Esophagus squamous epithelium (tissue), 5 donors: Measurements from ENCODE around the gene MEGF6. TPM values are rescaled to one million over a fixed set of nuclear protein-coding genes. Genes with fewer than 3 reads are reported as not detected.

Experiments used
- DNase-seq: peaks from one replicate; lab custom pipeline; 2025; lab: John Stamatoyannopoulos, UW
- H3K27ac ChIP-seq, 4 donors: fragments of 200-600 bp; sonication (generic); one replicate each; pipeline ENCODE4 v1.5.1; 2016 to 2019; ENCODE audit warnings: mild to moderate bottlenecking in 1 of 4
- H3K27me3 ChIP-seq, 4 donors: fragments of 200-600 bp; sonication (generic); 1 replicate in 3 of 4; 2 replicates in 1 of 4; pipeline versions ENCODE4 v1.5.1 to v1.6.0; 2017 to 2021; ENCODE audit warnings: antibody characterized with exemption in 1 of 4
- H3K36me3 ChIP-seq, 3 donors: fragments of 200-600 bp; sonication (generic); one replicate each; pipeline ENCODE4 v1.5.1; 2016 to 2019
- H3K4me1 ChIP-seq, 3 donors: fragments of 200-600 bp; sonication (generic); one replicate each; pipeline ENCODE4 v1.5.1; 2017 to 2019
- H3K4me3 ChIP-seq, 4 donors: fragments of 200-600 bp; sonication (generic); 1 replicate in 3 of 4; 2 replicates in 1 of 4; pipeline ENCODE4 v1.5.1; 2016 to 2019; ENCODE audit warnings: mild to moderate bottlenecking in 2 of 4, moderate library complexity in 1 of 4
- H3K9me3 ChIP-seq, 3 donors: fragments of 200-600 bp; sonication (generic); one replicate each; pipeline ENCODE4 v1.5.1; 2016 to 2019
- POLR2A ChIP-seq, 4 donors: fragments of 450-650 bp; IDR thresholded peaks; one replicate each; pipeline ENCODE4 v1.6.1; 2017; ENCODE audit warnings: antibody characterized with exemption in 4 of 4, mild to moderate bottlenecking in 4 of 4, moderate library complexity in 3 of 4
- WGBS, 2 donors: methylation state at CpG; one replicate each; pipeline ENCODE4 v1.1.5; 2018; 5-methylcytosine and 5-hydroxymethylcytosine counted together
- intact Hi-C: fragments of 100-400 bp; cut with DNase I; formaldehyde crosslinking; loops from one replicate; pipeline ENCODE4 v1.15.0; 2022
- total RNA-seq, 4 donors: library from RNA; depleted of rRNA; stranded (reverse); fragments of >200 nt; gene quantifications; one replicate each; pipeline ENCODE4 v1.1.0, GENCODE V29; 2016
- TF ChIP-seq, protein P1 (sequence below), 6 experiments: fragments of 450-650 bp in 4 of 6; fragments of 200-600 bp in 2 of 6; sonication (generic) in 2 of 6; IDR thresholded peaks; one replicate each; pipeline ENCODE4 v1.5.1; 2016 to 2019; ENCODE audit warnings: antibody characterized with exemption in 6 of 6, mild to moderate bottlenecking in 4 of 6, moderate library complexity in 4 of 6
- donor health status: DM: yes; HTN: yes; CAD: no.

Gene MEGF6
- total RNA-seq, 4 donors from 2014 or later = 8.8 to 27.1 (median 16.8) TPM

DNA sequence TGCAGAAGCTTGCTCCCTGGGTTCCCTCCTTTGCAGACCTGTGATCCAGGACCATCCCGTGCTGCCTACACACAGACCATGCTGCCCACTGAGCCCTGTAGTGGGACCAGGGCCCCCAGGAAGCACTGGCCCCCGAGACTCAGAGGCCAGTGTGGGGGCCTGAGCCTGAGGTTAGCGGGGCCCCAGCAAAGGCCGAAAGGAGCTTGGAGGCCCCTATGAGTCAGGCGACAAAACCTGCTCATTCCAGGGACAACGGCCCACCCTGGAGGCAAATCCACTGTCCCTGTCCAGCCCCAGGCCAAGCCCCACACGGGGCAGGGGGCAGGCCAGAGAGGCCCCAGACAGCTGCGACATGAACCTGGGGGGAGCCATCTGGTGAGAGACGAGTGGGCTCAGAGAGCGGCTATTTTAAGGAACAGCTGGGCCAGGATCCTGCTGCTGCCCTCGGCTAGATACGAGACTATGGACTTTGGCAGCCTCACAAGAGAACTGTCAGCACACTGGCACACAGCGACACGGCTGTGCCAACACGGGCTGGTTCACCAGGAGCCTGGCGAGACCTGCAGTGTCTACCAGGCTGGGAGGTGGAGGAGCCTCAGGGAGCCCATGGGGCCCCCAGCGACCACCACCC, 82.1 kb downstream of the MEGF6 start:
- Histone ChIP-seq H3K4me3 (peak overlapping the region in 3 of 4 donors; percentile 53 to 88 (median 65)), H3K4me1 (peaks cover 32 to 76% (median 32%) of the 10 kb centered on the region in 3 donors), H3K36me3 (peaks cover 0 to under 1% (median 0%) of the 10 kb centered on the region in 3 donors), H3K27me3 (no peaks in the 10 kb centered on the region), H3K9me3 (no peaks in the 10 kb centered on the region), H3K27ac (peak overlapping the region in 2 of 4 donors; percentile 79 to 95)
- no peak for DNase-seq
- intact Hi-C loops = no loop called here
- TF ChIP-seq, protein P1, sequence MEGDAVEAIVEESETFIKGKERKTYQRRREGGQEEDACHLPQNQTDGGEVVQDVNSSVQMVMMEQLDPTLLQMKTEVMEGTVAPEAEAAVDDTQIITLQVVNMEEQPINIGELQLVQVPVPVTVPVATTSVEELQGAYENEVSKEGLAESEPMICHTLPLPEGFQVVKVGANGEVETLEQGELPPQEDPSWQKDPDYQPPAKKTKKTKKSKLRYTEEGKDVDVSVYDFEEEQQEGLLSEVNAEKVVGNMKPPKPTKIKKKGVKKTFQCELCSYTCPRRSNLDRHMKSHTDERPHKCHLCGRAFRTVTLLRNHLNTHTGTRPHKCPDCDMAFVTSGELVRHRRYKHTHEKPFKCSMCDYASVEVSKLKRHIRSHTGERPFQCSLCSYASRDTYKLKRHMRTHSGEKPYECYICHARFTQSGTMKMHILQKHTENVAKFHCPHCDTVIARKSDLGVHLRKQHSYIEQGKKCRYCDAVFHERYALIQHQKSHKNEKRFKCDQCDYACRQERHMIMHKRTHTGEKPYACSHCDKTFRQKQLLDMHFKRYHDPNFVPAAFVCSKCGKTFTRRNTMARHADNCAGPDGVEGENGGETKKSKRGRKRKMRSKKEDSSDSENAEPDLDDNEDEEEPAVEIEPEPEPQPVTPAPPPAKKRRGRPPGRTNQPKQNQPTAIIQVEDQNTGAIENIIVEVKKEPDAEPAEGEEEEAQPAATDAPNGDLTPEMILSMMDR (IDR thresholded peaks at IDR 0.05) = no peak
- no peak for TF ChIP-seq POLR2A (IDR thresholded peaks at IDR 0.05)
- 38 to 40% methylated on average over 3 to 9 of the region's 17 CpGs for WGBS, 2 donors

GRCh38 chr1:3527774-3528173, 83.5 kb downstream of the MEGF6 start:
- DNase-seq = no peak
- WGBS, 2 donors = 86% methylated on average over 7 of the region's 12 CpGs; no CpG with 5 or more reads in 1 of the 2 donors
- no peaks in the 10 kb centered on the region for H3K27me3 ChIP-seq
- no peak for TF ChIP-seq POLR2A (IDR thresholded peaks at IDR 0.05)
- TF ChIP-seq, protein P1 (IDR thresholded peaks at IDR 0.05) = no peak
- no peak overlapping the region for H3K27ac ChIP-seq
- no peak overlapping the region for H3K4me3 ChIP-seq
- peaks cover 30 to 62% (median 32%) of the 10 kb centered on the region in 3 donors for H3K4me1 ChIP-seq
- intact Hi-C loops = no loop called here
- H3K9me3 ChIP-seq = no peaks in the 10 kb centered on the region
- peaks cover 0 to 15% (median 0%) of the 10 kb centered on the region in 3 donors for H3K36me3 ChIP-seq

DNA sequence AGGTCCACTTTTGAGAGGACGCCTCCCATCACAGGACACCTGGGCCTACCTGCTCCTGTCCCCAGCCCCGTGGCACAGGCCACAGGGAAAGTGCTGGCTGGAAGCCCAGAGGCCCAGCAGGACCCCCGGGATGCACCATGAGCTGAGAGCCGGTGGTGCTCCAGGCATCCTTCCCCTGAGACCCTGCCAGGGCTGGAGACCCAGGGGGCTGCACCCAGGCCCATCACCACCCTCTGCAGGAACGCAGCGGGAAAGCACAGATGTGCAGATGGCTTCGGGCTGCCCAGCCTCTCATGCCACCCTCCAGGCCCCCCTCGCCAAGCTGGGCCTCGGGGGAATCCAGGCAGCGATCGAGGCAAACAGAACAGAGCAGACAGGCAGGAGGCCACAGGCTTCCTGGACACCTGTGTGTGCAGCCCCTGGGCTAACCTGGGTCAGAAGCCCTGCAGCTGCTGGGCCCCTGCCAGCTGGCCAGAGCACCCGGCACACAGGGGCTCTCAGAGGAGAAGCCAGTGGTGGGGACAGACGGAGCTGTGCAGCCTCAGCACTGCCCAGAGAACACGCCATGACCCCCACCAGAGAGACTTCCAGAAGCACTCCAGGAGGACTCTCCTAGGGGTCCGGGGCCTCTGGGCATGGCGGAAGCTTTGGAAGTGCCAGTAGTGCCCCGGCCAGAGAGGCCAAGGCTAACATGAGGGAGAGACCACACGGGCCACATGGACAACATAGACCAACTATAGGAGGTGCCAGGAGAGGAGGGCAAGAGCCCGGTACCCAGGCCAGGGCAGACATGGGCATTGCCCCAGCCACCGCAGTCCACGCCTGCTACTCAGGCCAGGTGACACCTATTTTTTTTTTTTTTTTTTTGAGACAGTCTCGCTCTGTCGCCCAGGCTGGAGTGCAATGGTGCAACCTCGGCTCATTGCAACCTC, 85.5 kb downstream of the MEGF6 start:
- intact Hi-C loops = no loop called here
- no peak for DNase-seq
- no peak for TF ChIP-seq POLR2A (IDR thresholded peaks at IDR 0.05)
- TF ChIP-seq, protein P1 (IDR thresholded peaks at IDR 0.05) = no peak
- Histone ChIP-seq H3K27ac (no peak overlapping the region), H3K9me3 (no peaks in the 10 kb centered on the region), H3K27me3 (no peaks in the 10 kb centered on the region), H3K4me3 (no peak overlapping the region), H3K4me1 (peaks cover 18 to 42% (median 19%) of the 10 kb centered on the region in 3 donors), H3K36me3 (peaks cover 0 to 31% (median 0%) of the 10 kb centered on the region in 3 donors)
- WGBS, 2 donors = 89 to 94% methylated on average over 8 to 11 of the region's 24 CpGs

- no peak for TF ChIP-seq POLR2A (IDR thresholded peaks at IDR 0.05)
- TF ChIP-seq, protein P1 (IDR thresholded peaks at IDR 0.05) = no peak
- Histone ChIP-seq H3K4me3 (no peak overlapping the region), H3K4me1 (peaks cover 8 to 31% (median 8%) of the 10 kb centered on the region in 3 donors), H3K27ac (no peak overlapping the region), H3K27me3 (no peaks in the 10 kb centered on the region), H3K9me3 (no peaks in the 10 kb centered on the region), H3K36me3 (peaks cover 0 to 36% (median 0%) of the 10 kb centered on the region in 3 donors)
- WGBS, 2 donors = 82 to 88% methylated on average over 12 to 14 of the region's 20 CpGs
- intact Hi-C loops = no loop called here
- DNase-seq = no peak
Measured at GRCh38 chr1:3524556-3525203, 86.6 kb downstream of the MEGF6 start.
